HG02623 (cell line): Measurements from ENCODE around the gene PLOD3.

Experiments
- ATAC-seq: cut with Tn5 transposase; IDR thresholded peaks from one replicate; pipeline ENCODE4 v1.9.1; 2021; ENCODE audit warnings: moderate library complexity; ENCODE audit not compliant: unreplicated experiment

The PLOD3 gene

GRCh38 chr7:101239191-101239950 is 22.0 kb upstream of the PLOD3 start:
- no peak for ATAC-seq

GRCh38 chr7:101238226-101239182 is 21.1 kb upstream of the PLOD3 start:
- no peak for ATAC-seq

GRCh38 chr7:101237206-101238067 is 20.1 kb upstream of the PLOD3 start, which contains the start of gene CLDN15:
Gene CLDN15 (minus strand): TSS chr7:101237802. CDS start chr7:101237581, 221 bp downstream.
- no peak for ATAC-seq

GRCh38 chr7:101236292-101236835 is 19.0 kb upstream of the PLOD3 start:
- ATAC-seq: no peak

- no peak for ATAC-seq
These were observed 18.1 kb upstream of the PLOD3 start for GRCh38 chr7:101235522-101235921.

GRCh38 chr7:101235050-101235449 is 17.7 kb upstream of the PLOD3 start:
- no peak for ATAC-seq

- ATAC-seq: no peak
These were observed 17.3 kb upstream of the PLOD3 start for GRCh38 chr7:101234636-101235035.

- ATAC-seq: no peak
These were observed 16.6 kb upstream of the PLOD3 start for GRCh38 chr7:101233907-101234547.

- ATAC-seq: no peak
These were observed 14.9 kb upstream of the PLOD3 start for GRCh38 chr7:101232141-101232850.

DNA sequence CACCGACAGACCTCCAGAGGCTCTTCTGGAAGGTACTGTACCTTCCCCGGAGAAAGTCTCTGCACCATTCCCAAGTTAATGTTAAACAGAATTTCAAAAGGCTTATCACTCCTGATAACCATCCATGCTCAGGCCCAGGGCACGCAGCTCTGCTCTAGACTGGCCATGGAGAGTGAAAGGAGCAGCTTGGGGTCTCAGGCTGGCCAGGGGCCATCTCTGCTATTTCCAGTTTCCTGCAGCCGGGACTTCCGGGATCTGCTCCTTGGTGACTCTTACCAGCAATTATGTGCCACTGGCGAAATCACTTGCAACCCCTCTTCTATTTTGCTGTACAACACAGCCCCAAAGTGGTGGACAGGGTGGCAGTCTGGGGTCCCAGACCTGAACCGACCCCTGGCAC is 14.3 kb upstream of the PLOD3 start:
- no peak for ATAC-seq

- no peak for ATAC-seq
These were observed 9.3 kb upstream of the PLOD3 start for GRCh38 chr7:101226721-101227120.

GRCh38 chr7:101225650-101226049 is 8.3 kb upstream of the PLOD3 start:
- no peak for ATAC-seq

- ATAC-seq: no peak
These were observed 6.1 kb upstream of the PLOD3 start for GRCh38 chr7:101223528-101223927.

- ATAC-seq: no peak
These were observed 5.0 kb upstream of the PLOD3 start for GRCh38 chr7:101222275-101222830.

DNA sequence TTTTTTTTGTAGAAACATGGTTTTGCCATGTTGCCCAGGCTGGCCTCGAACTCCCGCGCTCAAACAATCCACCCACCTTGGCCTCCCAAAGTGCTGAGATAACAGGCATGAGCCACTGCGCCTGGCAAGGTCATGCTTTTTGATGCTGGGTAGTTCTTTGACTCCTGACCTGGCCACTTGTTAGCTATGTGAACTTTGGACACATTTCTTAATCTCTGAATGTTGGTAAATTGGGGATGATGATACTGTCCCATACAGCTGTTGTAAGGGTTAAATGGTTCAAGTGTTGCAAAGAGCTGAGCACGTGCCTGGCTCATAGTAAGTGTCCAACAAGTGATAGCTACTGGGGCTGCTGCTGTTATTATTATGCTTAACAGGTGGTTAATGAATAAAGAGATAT is 2.9 kb upstream of the PLOD3 start:
- no peak for ATAC-seq

DNA sequence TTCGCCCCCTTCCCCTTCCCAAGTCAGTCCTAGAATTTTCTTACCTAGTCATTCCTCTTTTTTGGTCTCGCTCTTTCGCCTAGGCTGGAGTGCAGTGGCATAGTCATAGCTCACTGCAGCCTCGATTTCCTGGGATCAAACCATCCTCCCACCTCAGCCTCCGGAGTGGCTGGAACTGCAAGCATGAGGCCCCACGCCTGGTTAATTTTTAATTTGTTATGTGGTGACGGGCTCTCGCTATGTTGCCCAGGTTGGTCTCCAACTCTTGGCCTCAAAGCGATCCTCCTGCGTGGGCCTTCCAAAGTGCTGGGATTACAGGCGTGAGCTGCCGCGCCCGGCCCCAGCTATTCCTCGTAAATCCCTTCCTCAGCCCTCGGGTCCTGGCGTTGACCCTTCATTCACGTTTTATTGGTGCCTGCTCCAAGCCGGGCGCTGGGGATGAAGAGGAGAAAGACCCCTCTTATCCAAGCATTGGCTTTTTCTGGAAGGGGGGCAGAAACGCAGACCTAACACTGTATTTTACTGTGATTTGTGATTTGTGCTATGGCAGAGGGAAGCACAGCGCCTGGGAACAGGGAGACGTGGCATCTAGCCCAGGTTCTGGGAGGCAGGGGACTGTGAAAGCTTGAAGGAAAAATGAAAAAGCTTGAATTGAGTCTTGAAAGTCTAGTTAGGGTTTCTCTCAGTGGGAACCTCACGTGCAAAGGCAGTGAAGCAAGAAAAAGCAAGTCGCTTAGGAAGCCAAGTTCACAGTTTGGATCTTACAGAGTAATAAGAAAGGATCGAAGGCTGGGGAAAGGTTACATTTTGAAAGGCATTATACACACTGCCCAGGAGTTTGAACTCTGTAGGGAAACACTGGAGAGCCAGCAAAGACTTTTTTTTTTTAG is 1.1 kb upstream of the PLOD3 start:
- peak; percentile 2 for ATAC-seq

DNA sequence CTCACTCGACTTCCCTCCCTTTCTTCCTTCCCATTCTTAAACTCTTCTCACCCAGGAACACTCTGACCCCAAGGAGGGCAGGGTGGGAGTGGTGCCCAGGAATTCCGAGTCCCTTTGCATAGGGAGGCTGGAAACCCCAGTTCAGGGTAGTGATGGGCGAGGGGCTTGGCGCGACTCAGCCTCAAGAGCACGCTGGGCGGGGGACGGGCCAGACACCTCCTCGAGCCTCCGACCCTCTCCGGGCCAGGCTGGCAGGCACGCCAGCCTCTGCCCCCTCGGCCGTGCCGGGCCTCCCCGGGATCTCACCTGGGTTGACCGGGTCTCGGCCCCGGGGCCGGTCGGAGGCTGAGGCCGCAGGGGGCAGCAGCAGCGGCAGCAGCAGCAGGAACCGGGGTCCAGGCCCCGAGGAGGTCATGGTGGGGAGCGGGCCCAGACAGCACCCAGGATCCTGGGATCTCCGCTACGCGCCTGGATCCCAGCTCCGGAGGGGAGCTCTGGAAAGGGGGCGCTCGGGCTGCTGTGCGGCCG is 457 bp downstream of the PLOD3 start:
- no peak for ATAC-seq
